ENCODE data around the gene ATP8B4.
"Not testable (repeated sequence)": the region's sequence is repeated elsewhere in the genome, so short reads cannot be mapped to it uniquely, and the experiment has no call there.

The ATP8B4 gene, protein sequence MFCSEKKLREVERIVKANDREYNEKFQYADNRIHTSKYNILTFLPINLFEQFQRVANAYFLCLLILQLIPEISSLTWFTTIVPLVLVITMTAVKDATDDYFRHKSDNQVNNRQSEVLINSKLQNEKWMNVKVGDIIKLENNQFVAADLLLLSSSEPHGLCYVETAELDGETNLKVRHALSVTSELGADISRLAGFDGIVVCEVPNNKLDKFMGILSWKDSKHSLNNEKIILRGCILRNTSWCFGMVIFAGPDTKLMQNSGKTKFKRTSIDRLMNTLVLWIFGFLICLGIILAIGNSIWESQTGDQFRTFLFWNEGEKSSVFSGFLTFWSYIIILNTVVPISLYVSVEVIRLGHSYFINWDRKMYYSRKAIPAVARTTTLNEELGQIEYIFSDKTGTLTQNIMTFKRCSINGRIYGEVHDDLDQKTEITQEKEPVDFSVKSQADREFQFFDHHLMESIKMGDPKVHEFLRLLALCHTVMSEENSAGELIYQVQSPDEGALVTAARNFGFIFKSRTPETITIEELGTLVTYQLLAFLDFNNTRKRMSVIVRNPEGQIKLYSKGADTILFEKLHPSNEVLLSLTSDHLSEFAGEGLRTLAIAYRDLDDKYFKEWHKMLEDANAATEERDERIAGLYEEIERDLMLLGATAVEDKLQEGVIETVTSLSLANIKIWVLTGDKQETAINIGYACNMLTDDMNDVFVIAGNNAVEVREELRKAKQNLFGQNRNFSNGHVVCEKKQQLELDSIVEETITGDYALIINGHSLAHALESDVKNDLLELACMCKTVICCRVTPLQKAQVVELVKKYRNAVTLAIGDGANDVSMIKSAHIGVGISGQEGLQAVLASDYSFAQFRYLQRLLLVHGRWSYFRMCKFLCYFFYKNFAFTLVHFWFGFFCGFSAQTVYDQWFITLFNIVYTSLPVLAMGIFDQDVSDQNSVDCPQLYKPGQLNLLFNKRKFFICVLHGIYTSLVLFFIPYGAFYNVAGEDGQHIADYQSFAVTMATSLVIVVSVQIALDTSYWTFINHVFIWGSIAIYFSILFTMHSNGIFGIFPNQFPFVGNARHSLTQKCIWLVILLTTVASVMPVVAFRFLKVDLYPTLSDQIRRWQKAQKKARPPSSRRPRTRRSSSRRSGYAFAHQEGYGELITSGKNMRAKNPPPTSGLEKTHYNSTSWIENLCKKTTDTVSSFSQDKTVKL

DNA sequence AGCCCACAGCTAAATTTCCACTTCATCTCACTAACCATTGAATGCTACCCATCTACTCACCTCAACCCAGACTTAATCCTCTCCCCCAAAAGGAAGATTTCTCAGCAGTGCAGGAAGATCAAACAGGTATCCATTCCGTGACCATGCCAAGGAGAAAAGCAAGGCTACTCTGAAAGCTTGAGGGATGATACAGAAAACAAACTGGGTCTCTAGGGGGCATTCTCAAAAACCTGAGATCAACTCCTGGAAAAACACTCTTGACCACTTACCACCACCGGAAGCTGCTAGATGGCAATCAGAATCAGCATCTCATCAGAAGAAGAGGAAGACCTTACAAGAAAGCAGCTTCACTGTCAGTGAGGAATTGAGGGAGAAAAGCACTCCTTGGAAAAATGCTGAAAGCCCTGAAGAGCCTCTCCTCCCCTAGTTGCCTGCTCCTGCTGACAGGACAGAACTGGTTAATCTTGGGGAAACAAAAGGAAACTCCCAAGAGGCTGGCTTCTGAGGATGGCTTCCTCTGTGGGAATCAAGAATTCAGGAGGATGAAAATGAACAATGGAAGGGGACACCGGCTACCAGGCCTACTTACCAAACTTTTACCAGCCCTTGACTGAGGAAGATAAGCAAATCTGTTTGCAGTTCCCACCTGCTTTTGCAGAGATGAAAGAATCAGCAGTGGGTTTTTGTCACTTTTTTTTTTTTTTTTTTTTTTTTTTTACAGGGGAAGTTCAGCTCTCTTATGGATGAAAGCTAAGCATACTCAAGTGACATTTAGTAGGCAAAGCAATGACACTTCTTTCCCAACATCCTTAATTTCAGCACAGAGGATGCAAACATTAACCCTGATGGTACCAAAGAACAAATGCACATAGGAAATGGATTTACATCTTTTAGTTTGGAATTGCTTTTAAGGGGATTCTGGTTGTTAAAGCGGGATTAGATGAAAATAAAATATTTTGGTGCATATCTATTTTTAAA, at the start of gene ATP8B4:
Gene ATP8B4, minus strand, starts transcription at position 171 of the 978 bp plus-strand sequence. CDS start 12,267 bp downstream, outside the sequence.
- DNase-seq, result no peak

DNA sequence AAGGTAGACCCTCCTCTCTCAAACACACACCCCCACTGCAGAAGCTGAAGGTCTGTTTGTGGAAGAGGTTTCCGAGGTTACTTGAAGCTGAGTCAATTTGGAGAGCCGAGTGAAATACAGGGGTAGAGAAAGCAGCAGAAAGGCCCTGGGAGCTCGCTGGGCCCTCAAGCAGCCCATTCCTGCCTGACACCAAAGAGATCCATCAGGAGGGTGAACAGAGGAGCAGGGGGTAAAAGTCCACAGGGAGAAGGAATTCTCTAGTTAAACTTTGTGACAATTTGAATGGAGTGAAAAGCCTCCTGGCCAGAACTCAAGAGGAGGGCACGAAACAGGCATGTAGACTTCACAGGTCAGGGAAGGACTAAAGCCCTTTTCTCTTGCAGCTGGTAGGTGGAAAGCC, 49.3 kb upstream of the ATP8B4 start:
- no peak for DNase-seq

DNA sequence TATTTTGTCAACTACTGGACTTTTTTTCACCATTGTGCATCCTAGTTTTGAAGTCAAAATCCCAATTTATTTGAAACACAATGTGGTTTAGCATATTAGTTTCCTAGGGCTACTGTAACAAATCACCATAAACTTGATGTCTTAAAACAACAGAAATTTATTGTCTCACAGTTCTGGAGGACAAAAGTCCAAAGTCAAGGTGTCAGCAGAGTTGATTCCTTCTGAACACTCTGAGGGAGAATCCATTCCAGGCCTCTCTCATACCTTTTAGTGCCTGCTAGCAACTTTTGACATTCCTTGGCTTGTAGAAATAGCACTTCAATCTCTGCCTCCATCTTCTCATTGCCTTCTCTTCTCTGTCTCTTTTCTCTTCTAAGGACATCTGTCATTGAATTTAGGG, 48.1 kb upstream of the ATP8B4 start:
- no peak for DNase-seq

DNA sequence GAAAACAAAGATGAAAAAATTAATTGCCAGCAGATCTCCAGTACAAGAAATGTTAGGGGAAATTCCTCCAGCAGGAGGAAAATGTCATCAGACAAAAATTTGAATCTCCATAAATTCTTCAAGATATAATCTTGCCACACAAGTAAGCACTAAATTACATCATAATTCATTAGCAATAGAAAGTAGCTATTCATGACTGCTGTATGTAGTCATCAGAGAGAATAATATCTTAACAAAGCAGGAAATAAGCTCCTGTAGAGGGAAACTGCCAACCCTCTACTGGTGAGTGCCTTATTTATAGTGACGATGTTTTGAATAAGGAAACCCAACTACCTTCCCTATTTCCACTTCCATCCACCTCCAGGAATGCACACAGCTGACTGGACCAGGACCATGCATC, 47.2 kb upstream of the ATP8B4 start:
- DNase-seq, result no peak

DNA sequence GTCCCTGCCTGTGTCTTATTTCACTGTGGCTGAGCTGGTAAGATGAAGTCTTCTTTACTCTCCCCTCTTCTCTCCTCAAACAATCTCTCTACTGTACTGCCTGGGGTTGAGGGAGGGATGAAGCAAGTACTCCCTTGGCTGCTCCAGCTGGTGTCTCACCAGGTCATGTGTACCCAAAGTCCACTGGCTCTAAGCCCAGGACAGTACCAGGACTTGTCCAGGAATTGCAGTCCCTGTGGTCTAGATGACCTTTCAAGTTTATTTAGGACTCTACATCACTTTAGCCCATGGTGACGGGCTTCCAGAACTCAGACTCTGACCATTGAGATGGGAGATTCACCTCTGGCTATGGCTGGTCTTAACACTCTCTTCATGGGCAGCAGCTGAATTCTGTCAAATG, 45.4 kb upstream of the ATP8B4 start:
- DNase-seq, result no peak

DNA sequence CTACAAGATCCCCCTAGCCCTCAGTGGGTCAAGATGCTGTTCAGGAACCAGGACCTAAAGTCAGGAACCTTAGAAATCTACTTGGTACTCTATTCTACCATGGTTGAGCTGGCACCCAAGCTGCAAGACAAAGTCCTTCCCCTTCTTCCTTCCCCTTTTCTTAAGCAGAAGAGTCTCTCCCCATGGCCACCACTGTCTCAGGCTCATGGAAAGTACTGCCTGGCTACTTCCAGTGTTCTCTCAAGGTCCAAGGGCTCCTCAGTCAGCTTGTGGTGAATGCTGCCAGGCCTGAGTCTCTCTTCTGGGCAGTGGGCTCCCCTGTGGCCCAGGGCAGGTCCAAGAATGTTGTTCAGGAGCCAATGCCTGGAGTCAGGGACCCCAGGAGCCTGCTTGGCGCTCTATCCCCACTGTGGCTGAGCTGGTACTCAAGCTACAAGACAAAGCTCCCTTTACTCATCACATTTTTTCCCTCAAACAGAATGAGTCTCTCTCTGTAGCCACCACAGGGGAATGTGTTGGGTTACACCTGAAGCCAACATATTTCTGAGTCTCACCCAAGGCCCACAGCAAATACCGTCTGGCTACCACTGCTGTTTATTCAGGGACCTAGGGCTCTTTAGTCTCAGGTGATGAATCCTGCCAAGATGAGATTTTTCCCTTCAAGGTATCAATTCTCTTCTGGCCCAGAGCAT, 44.8 kb upstream of the ATP8B4 start:
- no peak for DNase-seq

DNA sequence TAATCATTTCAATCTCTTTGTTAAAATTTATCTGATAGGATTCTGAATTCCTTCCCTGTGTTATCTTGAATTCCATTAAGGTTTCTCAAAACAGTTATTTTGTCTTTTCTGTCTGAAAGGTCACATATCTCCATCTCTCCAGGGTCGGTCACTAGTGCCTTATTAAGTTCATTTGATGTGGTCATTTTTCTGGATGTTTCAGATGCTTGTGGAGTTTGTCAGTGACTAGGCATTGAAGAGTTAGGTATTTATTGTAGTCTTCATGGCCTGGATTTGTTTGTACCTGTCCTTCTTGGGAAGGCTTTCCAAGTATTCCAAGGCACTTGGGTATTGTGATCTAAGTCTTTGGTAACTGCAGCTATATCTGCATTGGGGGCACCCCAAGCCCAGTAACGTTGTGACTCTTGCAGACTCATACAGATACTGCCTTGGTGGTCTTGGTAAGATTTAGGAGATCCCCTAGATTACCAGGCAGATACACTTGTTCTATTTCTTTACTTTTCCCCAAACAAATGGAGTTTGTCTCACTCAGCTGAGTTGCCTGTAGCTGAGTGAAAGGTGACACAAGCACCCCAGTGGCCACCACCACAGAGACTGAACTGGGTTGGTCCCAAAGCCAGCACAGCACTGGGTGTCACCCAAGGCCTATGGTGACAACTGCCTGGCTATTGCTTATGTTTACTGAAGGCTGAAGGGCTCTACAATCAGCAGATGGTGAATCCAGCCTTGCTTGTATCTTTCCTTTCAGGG, 44.1 kb upstream of the ATP8B4 start:
- no peak for DNase-seq

DNA sequence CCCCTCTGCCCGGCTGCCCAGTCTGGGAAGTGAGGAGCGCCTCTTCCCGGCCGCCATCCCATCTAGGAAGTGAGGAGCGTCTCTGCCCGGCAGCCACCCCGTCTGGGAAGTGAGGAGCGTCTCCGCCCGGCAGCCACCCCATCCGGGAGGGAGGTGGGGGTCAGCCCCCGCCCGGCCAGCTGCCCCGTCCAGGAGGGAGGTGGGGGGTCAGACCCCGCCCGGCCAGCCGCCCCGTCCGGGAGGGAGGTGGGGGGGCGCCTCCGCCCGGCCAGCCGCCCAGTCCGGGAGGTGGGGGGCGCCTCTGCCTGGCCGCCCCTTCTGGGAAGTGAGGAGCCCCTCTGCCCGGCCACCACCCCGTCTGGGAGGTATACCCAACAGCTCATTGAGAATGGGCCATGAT, 39.2 kb upstream of the ATP8B4 start:
- DNase-seq, result not testable (repeated sequence)

DNA sequence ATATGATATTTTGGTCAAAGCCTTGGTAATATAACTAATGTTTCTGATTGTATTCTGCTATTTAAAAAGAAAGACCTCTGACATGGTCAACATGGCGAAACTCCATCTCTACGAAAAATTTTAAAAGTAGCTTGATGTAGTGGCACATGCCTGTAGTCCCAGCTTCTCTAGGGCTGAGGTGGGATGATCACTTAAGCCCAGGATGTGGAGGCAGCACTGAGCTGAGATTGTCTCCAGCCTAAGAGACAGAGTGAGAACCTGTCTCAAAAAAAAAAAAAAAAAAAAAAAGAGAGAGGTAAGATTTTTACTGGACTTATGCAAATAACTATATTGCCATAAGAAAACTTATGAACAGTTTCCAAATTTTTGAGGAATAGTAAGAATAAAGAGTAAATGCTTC, 32.4 kb upstream of the ATP8B4 start:
- DNase-seq, result no peak

DNA sequence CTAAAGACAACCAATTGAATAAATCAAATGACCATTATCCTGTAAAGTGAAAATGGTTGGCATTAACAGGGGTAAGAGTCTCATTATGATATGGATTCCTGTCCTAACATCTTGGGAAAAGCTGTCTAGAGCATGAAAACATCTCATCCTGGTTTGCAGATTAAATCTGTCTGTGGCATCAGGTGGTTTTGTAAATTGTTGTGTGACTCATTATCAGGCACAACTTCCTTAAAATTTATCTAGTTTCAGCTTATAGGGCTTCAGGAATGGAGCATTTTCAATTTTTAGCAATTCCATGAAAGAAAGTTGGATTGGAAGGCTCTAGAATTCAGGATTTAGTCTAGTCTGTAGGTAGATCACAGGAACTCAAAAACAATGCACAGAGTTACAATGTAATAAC, 31.8 kb upstream of the ATP8B4 start:
- no peak for DNase-seq

DNA sequence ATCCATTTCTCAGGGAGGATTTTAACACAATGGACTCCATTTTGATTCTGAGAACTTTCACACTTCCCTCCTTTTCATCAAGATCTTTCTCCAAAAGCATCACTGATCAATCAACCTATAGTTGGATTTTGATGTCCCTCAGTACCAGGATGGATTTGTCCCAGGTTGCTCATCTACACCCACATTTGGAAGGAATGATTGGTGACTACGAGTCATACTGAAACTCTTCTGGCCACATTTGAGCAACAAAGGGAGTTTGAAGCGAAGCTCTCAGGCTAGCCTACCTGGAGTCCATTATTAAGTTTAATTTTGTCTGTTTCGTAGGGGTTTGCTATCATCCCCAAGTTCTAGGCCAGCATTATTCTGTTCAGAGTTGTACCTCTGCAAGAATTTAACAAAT, 31.3 kb upstream of the ATP8B4 start:
- DNase-seq, result no peak

DNA sequence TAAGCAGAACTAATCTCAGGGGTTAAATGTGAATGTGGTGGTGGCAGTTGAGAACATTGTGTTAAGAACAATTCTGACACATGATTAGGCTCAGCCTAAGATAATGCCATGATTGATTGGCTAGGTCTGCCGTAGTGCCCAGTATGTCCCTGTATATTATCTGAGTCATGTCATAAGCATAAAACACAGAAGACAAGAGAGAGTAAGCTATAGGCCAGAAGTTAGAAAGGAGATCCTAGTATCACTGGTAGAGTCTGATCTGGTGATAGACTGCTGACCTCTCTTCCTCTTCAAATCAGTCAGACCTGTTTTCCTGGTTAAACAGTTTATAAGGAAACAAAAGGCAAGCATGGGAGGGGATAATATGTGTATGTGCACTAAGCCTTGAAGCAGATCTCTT, 30.1 kb upstream of the ATP8B4 start:
- no peak for DNase-seq

DNA sequence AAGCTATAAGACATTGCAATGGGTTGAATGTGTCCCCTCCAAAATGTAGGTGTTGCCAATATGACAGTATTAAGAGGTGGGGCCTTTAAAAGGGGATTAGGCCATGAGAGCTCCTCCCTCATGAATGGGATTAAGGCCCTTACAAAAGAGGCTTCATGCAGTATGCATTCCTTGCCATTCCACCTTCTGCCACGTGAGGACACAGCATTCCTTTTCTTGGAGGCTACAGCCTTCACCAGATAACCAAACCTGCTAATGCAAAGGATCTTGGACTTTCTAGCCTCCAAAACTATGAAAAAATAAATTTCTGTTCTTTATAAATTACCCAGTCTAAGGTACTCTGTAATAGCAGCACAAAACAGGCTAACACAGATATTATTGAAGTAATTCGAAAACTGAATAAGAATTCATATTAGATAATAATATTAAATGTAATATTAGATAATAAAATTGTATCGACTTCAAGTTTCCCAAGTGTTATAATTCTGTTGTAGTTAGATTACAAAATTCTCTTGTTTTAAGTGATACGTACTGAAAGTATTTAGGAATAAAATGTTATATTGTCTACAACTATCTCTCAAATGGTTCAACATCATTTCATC, 29.4 kb upstream of the ATP8B4 start:
- DNase-seq, result no peak

DNA sequence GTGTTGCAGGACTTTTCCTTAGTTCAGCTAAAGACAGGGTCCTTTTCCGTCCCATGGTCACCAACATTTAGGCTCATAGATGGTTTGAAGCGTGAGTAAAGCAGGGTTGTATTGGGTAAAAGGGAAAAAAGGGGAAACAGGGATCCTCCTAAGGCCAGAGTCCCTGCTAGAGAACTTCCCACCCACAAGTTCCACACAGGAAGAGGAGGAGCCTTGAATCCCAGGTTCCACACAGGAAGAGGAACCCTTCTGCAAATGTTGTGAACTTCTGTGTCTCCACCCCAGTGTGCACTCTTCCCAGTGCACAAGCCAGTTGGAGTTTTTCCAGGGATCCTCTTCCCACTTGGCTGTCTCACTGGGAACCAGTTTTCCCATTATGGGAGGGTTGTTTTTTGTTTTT, 27.6 kb upstream of the ATP8B4 start:
- DNase-seq, result no peak

DNA sequence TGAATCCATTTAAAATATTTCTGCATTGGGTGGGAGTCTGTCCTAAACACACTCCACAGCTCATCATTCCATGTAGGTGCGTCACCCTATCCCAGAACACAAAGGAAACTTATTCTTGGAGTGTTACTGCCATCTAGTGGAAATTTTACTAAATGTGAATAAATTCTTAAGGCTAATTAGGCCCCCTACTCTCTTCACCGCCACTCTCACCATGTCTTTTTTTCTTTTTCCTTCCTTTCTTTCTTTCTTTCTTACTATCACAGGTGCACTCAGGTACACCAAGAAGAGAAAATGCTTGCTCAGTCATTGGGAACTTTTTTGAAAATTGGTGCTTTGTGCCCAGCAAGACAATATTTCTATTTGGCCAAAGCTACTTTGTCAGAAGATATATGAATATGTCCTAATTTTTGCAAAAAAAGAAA, 26.4 kb upstream of the ATP8B4 start:
- DNase-seq, result no peak

DNA sequence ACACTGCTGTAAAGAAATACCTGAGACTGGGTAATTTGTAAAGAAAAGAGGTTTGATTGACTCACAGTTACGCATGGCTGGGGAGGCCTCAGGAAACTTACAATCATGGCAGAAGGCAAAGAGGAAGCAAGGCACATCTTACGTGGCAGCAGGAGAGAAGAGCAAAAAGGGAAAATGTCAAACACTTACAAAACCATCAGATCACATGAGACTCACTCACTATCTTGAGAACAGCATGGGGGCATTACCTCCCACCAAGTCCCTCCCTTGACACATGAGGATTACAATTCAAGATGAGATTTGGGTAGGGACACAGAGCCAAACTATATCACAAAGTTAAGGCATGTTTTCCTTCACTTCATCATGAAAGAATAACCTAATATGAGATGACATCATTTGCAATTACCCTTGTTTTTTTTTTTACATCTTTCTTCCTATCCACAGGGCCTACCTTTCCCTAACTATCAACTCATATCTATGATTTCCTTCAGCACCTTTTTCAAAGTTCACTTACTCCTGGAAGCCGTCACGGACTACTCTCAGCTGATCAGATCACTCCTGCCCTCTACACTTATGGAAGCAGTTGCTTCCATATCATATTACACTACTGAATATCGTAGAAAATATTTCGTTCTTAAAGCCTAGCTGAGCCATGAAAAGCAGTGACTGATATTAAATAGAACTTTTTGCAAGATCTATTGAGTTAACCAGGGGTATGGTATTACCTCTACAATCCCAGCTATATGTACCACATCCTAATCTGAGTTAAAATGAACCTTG, 25.5 kb upstream of the ATP8B4 start:
- DNase-seq, result no peak

DNA sequence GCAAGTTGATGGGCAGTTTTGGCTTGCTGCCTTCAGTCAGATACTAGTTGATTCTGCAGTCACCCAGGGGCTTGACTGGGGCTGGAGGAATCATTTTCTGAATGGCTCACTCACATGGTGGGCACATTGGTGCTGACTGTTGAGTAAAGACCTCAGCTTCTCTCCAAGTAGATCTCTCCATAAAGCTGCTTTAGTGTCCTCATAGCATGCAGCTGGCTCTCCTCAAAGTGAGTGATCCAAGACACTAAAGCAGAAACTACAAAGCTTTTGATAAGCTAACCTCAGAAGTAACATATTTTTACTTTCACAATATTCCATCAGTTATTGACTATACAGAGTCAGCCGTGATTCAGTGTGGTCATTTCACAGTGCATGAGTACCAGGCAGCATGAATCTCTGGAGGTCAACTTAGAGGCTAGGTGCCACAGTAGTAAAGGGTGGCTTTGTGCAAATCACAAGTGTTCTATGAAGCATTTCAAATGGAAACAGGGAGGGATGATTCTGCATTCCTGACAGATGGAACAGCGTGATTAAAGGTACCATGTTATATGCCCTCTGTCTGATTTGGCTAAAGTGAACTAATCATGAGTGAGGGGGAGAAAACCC, 24.3 kb upstream of the ATP8B4 start:
- DNase-seq, result no peak

DNA sequence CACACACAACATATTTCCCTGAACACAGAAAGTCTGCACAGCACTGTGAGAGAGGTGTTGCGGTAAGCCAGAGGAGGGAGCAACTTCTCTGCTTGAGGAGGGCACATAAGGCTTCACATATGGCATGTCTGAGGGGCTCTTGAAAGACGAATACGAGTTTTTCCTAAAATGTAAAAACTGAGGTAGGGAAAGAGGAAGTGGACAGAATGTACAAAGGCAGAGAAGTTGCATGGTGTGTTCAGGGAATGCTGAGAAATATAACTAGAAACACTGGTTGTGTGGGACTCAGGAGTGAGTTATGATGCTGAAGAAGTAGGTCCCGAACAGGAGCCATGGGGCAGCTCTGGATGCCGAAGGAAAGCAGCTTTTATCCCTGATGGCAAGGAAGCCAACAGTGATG, 22.8 kb upstream of the ATP8B4 start:
- no peak for DNase-seq

DNA sequence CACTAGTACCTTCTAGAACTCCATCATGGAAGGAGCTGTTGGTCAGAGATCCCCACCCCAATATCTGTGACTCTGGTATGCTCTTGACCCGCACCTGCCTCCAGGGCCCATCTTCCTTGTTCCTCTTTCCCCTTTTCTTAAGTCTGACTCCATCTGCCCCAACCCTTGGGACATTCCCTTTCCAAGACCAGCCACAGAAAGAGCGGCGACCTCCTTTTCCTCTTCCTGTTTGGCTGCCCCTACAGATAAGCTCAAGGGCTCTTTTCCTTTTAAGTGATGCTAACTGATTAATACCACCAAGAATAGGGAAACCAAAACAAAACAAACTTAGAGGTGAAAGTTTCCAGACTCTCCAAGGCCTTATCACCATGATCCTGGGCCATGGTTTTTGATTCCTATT, 21.9 kb upstream of the ATP8B4 start:
- DNase-seq, result no peak

All from activated CD8-positive, alpha-beta memory T cell treated with anti-CD3 and anti-CD28 coated beads for 24 hours (primary cell).